BLaER1 treated with 17β-estradiol and CSF1 and Interleukin-3, amounts not matched to agents 10 nM and 100 nM (cell line): ENCODE data around the gene HNRNPAB.
A peak's percentile ranks its signal among the peaks of the same experiment; 100 is the strongest.

ENCODE experiments used
- H3K27ac ChIP-seq, 11 experiments: shearing (Covaris generic); formaldehyde crosslinking; 2 replicates each; pipeline ENCODE4 v1.8.1; 2022
- H3K27me3 ChIP-seq, 11 experiments: shearing (Covaris generic); formaldehyde crosslinking; 2 replicates each; pipeline ENCODE4 v1.8.1; 2022
- H3K36me3 ChIP-seq, 11 experiments: shearing (Covaris generic); formaldehyde crosslinking; 2 replicates each; pipeline ENCODE4 v1.8.1; 2022
- H3K4me1 ChIP-seq, 10 experiments: shearing (Covaris generic); formaldehyde crosslinking; 2 replicates each; pipeline ENCODE4 v1.8.1; 2022
- H3K4me2 ChIP-seq, 11 experiments: shearing (Covaris generic); formaldehyde crosslinking; 2 replicates each; pipeline ENCODE4 v1.8.1; 2022
- H3K4me3 ChIP-seq, 10 experiments: shearing (Covaris generic); formaldehyde crosslinking; 2 replicates each; pipeline ENCODE4 v1.8.1; 2022
- H3K9ac ChIP-seq, 11 experiments: shearing (Covaris generic); formaldehyde crosslinking; 2 replicates each; pipeline ENCODE4 v1.8.1; 2022
- H3K9me3 ChIP-seq, 11 experiments: shearing (Covaris generic); formaldehyde crosslinking; replicated peaks in 1 of 11; 2 replicates each; pipeline ENCODE4 v1.8.1; 2022
- H4K20me1 ChIP-seq, 11 experiments: shearing (Covaris generic); formaldehyde crosslinking; 2 replicates each; pipeline ENCODE4 v1.8.1; 2022
- Cebpa-rat ChIP-seq, 11 experiments: shearing (Covaris generic); IDR thresholded peaks; 2 replicates each; pipeline ENCODE4 v1.8.1; 2022

Gene HNRNPAB

GRCh38 chr5:178176791-178177190 is 27.5 kb upstream of the HNRNPAB start:
- Histone ChIP-seq H3K36me3 (no peaks in the 10 kb centered on the region), H4K20me1 (no peaks in the 10 kb centered on the region), H3K4me3 (no peak overlapping the region), H3K4me1 (peaks cover 0 to 5% (median 3%) of the 10 kb centered on the region in 10 experiments; a peak in 18 of 20 replicates), H3K9ac (no peak overlapping the region), H3K4me2 (no peak overlapping the region), H3K27me3 (no peaks in the 10 kb centered on the region), H3K9me3 (0 out of 22 replicates have a peak, but pooled peaks cover 0 to 4% (median 0%) of the 10 kb centered on the region in 11 experiments), H3K27ac (no peak overlapping the region)
- no peak for TF ChIP-seq Cebpa-rat (IDR thresholded peaks at IDR 0.05)

- Histone ChIP-seq H3K4me2 (no peak overlapping the region), H3K36me3 (no peaks in the 10 kb centered on the region), H3K27me3 (no peaks in the 10 kb centered on the region), H3K4me3 (no peak overlapping the region), H3K27ac (no peak overlapping the region), H3K9ac (no peak overlapping the region), H3K4me1 (peaks cover 7 to 13% (median 10%) of the 10 kb centered on the region in 10 experiments; a peak in 19 of 20 replicates), H3K9me3 (0 out of 22 replicates have a peak, but pooled peaks cover 0 to 4% (median 0%) of the 10 kb centered on the region in 11 experiments), H4K20me1 (no peaks in the 10 kb centered on the region)
- TF ChIP-seq Cebpa-rat (IDR thresholded peaks at IDR 0.05) = no peak
Measured at GRCh38 chr5:178177569-178177968, 26.8 kb upstream of the HNRNPAB start.

GRCh38 chr5:178180141-178180863 is 24.0 kb upstream of the HNRNPAB start:
- Histone ChIP-seq H3K4me2 (no peak overlapping the region), H3K4me3 (no peak overlapping the region)

GRCh38 chr5:178182158-178182876 is 22.0 kb upstream of the HNRNPAB start:
- 0 out of 22 replicates have a peak, but pooled peaks cover 0 to 4% (median 0%) of the 10 kb centered on the region in 11 experiments for H3K9me3 ChIP-seq
- H3K4me1 ChIP-seq = peaks cover 7 to 21% (median 12%) of the 10 kb centered on the region in 10 experiments; a peak in 19 of 20 replicates
- H3K27ac ChIP-seq = peak overlapping the region in 7 of 11 experiments; percentile 3 to 46 (median 22); a peak in 7 of 22 replicates
- H3K27me3 ChIP-seq = no peaks in the 10 kb centered on the region
- no peak overlapping the region for H3K4me3 ChIP-seq
- peak overlapping the region; percentile 20 to 70 (median 55) for H3K4me2 ChIP-seq
- H4K20me1 ChIP-seq = no peaks in the 10 kb centered on the region
- no peaks in the 10 kb centered on the region for H3K36me3 ChIP-seq
- no peak overlapping the region for H3K9ac ChIP-seq
- TF ChIP-seq Cebpa-rat (IDR thresholded peaks at IDR 0.05) = no peak

More at GRCh38 chr5:178180141-178180863, 24.0 kb upstream of the HNRNPAB start:
- H3K4me1 ChIP-seq = peaks cover 7 to 15% (median 12%) of the 10 kb centered on the region in 10 experiments; a peak in 19 of 20 replicates
- TF ChIP-seq Cebpa-rat (IDR thresholded peaks at IDR 0.05) = no peak
- H4K20me1 ChIP-seq = no peaks in the 10 kb centered on the region
- H3K9ac ChIP-seq = no peak overlapping the region
- H3K27me3 ChIP-seq = no peaks in the 10 kb centered on the region
- no peaks in the 10 kb centered on the region for H3K36me3 ChIP-seq
- no peak overlapping the region for H3K27ac ChIP-seq
- H3K9me3 ChIP-seq = 0 out of 22 replicates have a peak, but pooled peaks cover 0 to 4% (median 0%) of the 10 kb centered on the region in 11 experiments

- Histone ChIP-seq H4K20me1 (no peaks in the 10 kb centered on the region), H3K9ac (no peak overlapping the region), H3K4me3 (no peak overlapping the region), H3K4me2 (no peak overlapping the region), H3K9me3 (no peaks in the 10 kb centered on the region), H3K4me1 (peaks cover 7 to 20% (median 12%) of the 10 kb centered on the region in 10 experiments; a peak in 19 of 20 replicates), H3K27me3 (no peaks in the 10 kb centered on the region), H3K36me3 (no peaks in the 10 kb centered on the region), H3K27ac (no peak overlapping the region)
- no peak for TF ChIP-seq Cebpa-rat (IDR thresholded peaks at IDR 0.05)
Measured at GRCh38 chr5:178186427-178186826, 17.9 kb upstream of the HNRNPAB start.

- Histone ChIP-seq H3K4me3 (no peak within 1 kb of the TSS), H3K9ac (no peak within 1 kb of the TSS), H3K4me1 (peaks cover 5 to 15% (median 7%) of the 10 kb centered on the region in 10 experiments; a peak in 19 of 20 replicates), H4K20me1 (no peaks in the 10 kb centered on the region), H3K4me2 (no peak within 1 kb of the TSS), H3K27ac (no peak within 1 kb of the TSS), H3K9me3 (no peaks in the 10 kb centered on the region), H3K36me3 (no peaks in the 10 kb centered on the region), H3K27me3 (no peaks in the 10 kb centered on the region)
- no peak for TF ChIP-seq Cebpa-rat (IDR thresholded peaks at IDR 0.05)
Measured at GRCh38 chr5:178187014-178187413, 17.3 kb upstream of the HNRNPAB start, which contains the start of gene GMCL2. TSS of gene GMCL2 (minus strand) at chr5:178187371. CDS start at chr5:178187299, 72 bp downstream.

- Histone ChIP-seq H3K27me3 (no peaks in the 10 kb centered on the region), H3K27ac (no peak overlapping the region), H3K9ac (no peak overlapping the region), H3K4me2 (no peak overlapping the region), H3K36me3 (no peaks in the 10 kb centered on the region), H4K20me1 (no peaks in the 10 kb centered on the region), H3K4me1 (peaks cover 12 to 23% (median 14%) of the 10 kb centered on the region in 10 experiments), H3K4me3 (no peak overlapping the region), H3K9me3 (no peaks in the 10 kb centered on the region)
- TF ChIP-seq Cebpa-rat (IDR thresholded peaks at IDR 0.05) = no peak
Measured at GRCh38 chr5:178189433-178189832, 14.9 kb upstream of the HNRNPAB start.

- Histone ChIP-seq H3K9me3 (no peaks in the 10 kb centered on the region), H3K27me3 (no peaks in the 10 kb centered on the region), H3K4me1 (peaks cover 15 to 21% (median 17%) of the 10 kb centered on the region in 10 experiments), H3K4me2 (no peak overlapping the region), H3K9ac (no peak overlapping the region), H3K4me3 (no peak overlapping the region), H3K36me3 (no peaks in the 10 kb centered on the region), H3K27ac (no peak overlapping the region), H4K20me1 (no peaks in the 10 kb centered on the region)
- TF ChIP-seq Cebpa-rat (IDR thresholded peaks at IDR 0.05) = no peak
Measured at GRCh38 chr5:178191661-178192060, 12.7 kb upstream of the HNRNPAB start.

GRCh38 chr5:178192244-178192643 is 12.1 kb upstream of the HNRNPAB start:
- Histone ChIP-seq H4K20me1 (no peaks in the 10 kb centered on the region), H3K27ac (no peak overlapping the region), H3K4me1 (peaks cover 15 to 21% (median 17%) of the 10 kb centered on the region in 10 experiments), H3K36me3 (no peaks in the 10 kb centered on the region), H3K9ac (no peak overlapping the region), H3K27me3 (no peaks in the 10 kb centered on the region), H3K4me3 (no peak overlapping the region), H3K9me3 (no peaks in the 10 kb centered on the region), H3K4me2 (no peak overlapping the region)
- no peak for TF ChIP-seq Cebpa-rat (IDR thresholded peaks at IDR 0.05)
